NT2/D1 (cell line): Measurements from ENCODE around the gene PHLPP1.

Experiments
- SUZ12 ChIP-seq: IDR thresholded peaks from 2 replicates; pipeline ENCODE4 v1.6.1; 2011; ENCODE audit not compliant: insufficient read length, insufficient read depth; ENCODE audit errors: extremely low read depth
- YY1 ChIP-seq: IDR thresholded peaks from 2 replicates; pipeline ENCODE4 v1.6.1; 2011; ENCODE audit not compliant: insufficient read length, insufficient read depth
- ZNF274 ChIP-seq: IDR thresholded peaks from 2 replicates; pipeline ENCODE4 v1.6.1; 2011; ENCODE audit warnings: mild to moderate bottlenecking, low read depth, low read length

DNA sequence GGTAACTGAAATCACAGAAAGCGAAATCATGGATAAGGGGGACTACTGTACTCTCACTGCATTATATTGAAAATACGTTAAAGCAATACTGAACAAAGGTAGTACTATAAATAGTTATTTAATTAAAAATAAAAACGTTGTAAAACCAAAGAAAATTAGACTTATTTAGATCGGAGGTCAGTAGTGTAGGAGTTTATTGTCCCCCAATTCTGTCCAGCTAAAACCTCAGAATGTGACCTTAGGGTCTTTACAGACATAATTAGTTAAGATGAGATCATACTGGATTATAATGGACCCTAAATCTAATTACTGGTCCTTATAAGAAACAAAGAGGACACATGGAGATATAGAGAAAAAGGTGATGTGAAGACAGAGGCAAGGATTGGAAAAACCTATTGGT is 95.3 kb downstream of the PHLPP1 start:
- TF ChIP-seq YY1 (no peak), ZNF274 (no peak), SUZ12 (no peak)
